ENCODE data around the gene LSM12.
A peak's percentile ranks its signal among the peaks of the same experiment; 100 is the strongest.

The LSM12 gene

DNA sequence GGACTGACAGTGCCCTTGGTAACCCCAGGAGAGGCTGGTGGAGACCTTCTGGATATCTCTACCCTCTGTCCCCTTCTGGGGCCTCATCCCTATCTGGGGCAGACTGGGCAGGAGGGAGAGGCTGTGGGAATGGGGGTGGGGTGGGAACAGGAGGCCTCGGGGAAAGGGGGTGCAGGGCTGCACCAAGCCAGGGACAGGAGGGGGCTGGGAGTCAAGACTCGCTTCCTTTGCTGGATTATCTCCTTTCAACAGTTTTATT lies 28.8 kb upstream of the LSM12 start:
- no peak for DNase-seq

DNA sequence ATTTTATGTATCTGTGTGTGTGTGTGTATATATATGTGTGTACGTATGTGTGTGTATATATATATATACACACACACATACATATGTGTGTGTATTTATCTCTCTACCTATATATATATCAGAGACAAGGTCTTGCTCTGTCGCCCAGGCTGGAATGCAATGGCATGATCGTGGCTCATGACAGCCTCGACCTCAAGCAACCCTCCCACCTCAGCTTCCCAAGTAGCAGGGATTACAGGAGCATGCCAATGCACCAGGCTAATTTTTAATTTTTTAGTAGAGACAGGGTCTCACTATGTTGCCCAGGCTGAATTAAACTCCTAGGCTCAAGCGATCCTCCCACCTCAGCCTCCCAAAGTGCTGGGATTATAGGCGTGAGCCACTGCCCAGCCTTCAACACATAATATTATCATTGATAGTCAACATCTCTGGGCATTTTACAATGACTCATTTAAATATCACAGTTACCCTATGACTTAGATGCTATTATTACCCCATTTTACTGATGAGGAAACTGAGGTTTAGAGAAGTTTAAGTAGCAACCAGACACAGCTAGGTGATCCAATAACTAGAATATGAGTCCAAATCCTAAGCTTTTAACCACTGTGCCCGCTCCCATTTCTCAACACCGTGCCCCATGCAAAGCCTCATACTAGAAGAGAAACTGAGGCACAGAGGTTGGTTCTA lies 28.4 kb upstream of the LSM12 start:
- no peak for DNase-seq

DNA sequence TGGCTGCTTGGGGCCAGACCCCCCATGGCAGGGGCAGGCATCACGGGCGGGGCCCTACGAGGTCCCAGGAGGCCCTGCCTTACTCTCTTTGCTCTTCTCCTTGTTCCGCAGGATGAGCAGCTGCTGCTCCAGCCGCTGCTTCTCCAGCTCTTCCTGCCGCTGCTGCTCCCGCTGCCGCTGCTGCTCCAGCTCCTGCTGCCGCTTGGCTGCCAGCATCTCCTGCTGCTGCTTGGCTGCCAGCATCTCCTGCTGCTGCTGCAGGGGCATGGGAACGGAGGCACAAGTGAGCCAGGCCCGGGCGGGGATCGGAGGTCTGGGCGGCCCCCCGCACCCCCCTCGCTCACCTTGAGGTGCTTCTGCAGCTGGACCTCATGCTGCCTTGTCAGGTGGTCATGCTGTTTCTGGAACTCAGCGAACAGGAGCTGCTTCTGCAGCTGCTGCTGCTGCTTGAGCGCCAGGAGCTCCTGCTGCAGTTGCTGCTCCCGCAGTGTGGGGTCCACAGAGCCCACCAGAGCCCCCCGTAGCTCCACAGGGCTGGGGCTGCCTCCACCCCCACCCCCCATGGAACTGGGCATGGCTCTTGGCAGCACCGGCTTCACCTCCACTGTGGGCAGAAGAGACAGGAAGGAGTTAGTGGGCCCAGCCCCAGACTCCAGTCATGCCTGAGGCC lies 26.9 kb upstream of the LSM12 start:
- DNase-seq: no peak

- DNase-seq: no peak
Observed at GRCh38 chr17:44092051-44092450, 25.6 kb upstream of the LSM12 start.

DNA sequence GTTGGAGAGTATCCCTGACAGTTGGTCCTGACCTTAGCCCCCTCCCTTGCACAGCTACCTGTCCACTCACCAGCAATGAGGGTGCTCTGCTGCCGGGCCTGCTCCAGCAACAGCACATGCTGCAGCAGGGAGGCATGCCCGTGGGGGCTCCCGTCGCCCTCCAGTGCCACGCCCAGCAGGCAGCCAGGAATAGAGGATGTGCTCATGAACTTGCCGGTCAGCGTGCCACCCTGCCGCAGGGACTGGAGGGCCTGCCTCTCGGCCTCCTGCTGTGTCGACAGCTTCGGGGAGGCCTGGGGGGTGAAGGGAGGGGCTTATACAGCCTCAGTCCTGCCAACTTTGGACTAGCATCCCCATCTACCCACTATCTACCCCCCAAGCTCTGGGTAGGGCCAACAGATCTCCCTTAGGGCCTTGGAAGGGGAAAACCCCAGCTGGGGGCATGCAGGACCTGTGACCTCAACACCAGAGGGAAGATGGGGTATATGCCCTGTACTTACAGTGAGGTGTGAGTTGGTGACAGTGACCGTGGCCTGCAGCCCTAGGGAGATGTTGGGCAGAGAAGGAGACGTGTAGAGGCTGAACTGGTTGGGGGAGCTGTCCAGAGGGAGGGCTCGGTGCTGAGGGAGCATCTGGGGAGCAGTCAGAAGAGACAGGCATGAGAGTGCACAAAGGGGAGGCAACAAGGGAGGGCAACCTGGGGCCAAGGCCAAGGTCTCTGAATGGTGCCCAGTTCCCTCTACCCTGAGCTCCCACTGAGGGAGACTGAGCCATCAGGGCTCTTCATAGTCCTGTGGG lies 24.9 kb upstream of the LSM12 start:
- no peak for DNase-seq

DNA sequence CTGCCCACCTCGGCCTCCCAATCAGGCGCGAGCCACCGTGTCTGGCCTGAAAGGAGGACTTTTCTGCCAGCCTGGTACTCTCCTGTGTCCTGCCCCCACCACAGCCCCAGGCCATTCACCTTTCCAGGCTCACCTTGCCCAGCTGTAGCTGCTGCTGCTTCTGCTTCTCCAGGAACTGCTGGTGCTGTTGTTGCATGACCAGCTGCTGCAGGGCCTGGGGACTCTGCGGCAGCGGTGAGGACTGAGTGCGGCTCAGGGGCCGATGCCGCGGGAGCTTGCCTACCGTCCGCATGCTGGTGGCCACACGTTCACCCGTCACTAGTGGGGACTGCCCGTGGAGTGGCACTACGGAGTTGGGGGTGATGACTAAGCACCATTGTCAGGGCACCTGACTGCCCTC lies 21.8 kb upstream of the LSM12 start:
- no peak for DNase-seq

DNA sequence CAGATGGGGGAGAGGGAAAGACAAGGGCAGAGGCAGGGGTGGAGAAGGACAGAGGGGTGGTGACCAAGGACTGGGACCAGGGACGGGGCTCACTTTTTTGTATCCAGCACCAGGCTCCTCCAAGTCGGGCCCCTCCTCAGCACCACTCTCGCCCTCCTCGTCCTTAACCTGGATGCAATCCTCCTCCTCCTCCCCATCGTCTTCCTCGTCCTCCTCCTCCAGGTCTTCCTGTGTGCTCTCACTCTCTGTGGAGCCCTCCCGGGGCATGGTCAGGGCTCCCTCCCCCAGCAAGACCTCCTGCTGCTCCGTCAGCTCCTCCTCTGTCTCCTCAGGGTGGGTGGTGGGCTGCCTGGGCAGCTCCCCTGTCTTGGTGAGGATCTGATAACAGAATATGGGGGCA lies 20.8 kb upstream of the LSM12 start:
- no peak for DNase-seq

- DNase-seq: peak; percentile 56 to 67
Observed at GRCh38 chr17:44086364-44087311, 20.2 kb upstream of the LSM12 start.

DNA sequence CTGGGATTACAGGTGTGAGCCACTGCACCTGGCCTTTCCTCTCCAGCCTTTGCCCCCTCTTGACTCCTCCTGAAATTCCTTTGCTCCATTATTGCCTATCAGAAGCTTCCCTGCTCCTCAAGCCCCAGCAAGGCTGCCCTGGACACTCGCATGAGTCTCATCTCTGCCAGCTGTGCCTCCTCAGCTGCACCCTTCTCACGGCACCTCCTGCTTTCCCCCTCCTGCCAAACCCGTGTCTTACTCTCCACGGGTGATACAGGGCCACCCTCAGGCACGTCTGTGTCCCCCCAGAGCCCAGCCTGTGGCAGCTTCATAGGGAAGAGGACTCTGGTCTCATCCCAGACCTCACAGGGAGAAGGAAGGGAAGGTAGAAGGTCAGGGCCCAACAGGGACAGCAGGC lies 19.4 kb upstream of the LSM12 start:
- DNase-seq: no peak

GRCh38 chr17:44084921-44085320 lies 18.4 kb upstream of the LSM12 start:
- DNase-seq: no peak

GRCh38 chr17:44084131-44084538 lies 17.7 kb upstream of the LSM12 start:
- DNase-seq: peak; percentile 55 to 62

DNA sequence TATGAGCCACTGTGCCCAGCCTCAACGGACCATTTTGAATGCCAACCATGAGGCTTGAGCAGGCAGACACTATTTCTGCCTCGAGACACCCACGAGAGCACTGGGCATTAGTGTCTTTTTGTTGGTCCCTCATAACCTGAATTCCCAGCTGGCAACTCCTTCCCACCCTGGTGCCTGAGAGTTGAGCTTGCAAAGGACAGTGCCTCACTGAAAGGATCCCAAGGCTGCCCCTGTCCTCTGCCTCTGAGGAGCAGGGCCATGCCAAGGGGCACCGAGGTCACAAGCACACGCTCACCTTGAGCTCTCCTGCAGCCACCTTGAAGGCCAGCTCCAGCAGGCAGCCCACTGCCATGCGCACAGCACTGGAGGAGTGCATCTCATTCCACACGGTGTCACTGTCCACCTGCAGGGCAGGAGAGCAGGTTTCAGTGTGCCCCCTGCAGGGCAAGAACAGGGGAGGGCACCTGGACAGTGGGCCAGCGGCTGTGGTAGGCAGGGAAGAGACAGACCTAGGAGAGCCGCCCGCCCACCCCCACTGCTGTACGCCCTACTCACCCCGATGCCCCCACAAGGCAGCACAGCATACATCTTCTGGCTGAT lies 16.9 kb upstream of the LSM12 start:
- no peak for DNase-seq

DNA sequence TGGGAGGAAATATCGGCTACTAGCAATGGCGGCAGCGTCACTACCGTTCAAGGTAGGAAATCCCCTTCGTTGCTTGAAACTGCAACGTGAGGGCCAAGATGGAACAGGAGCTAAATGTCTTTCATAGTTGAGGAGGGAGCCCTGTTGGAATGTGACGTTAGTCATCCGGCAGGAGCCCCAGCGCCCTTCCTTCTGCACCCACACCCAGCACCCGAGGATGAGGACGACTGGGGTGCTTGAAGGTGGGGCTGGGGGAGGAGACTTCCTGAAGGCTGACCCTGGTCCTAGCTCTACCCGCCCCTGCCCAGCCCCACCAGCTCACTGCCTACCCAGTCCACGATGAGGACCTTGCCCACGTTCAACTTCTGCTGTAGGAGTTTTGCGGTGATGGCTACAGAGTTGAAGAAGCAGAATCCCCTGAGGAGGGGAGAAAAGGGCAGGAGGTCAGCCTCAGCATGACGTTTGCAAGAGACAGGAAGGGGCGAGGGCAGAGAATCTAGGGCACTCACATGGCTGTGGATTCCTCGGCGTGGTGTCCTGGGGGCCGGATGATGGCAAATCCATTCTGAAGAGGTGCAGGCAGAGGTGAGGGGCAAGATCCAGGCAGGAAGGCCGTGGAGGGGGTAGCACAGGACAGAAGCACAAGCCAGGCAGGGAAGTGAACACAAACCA lies 15.9 kb upstream of the LSM12 start:
- no peak for DNase-seq

DNA sequence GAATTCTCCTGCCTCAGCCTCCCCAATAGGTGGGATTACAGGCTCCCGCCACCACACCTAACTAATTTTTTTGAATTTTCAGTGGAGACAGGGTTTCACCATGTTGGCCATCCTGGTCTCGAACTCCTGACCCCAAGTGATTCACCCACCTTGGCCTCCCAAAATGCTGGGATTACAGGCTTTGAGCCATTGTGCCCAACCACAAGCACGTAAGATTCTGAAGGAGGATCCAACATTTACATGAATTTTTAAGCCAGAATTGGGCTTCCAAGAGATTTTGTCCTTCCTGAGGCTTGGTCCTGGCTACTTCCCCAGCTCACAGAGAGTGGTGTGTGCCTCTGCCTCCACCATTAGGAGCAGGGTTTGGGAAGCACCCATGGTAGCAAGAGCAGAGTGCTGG lies 15.2 kb upstream of the LSM12 start:
- DNase-seq: no peak

DNA sequence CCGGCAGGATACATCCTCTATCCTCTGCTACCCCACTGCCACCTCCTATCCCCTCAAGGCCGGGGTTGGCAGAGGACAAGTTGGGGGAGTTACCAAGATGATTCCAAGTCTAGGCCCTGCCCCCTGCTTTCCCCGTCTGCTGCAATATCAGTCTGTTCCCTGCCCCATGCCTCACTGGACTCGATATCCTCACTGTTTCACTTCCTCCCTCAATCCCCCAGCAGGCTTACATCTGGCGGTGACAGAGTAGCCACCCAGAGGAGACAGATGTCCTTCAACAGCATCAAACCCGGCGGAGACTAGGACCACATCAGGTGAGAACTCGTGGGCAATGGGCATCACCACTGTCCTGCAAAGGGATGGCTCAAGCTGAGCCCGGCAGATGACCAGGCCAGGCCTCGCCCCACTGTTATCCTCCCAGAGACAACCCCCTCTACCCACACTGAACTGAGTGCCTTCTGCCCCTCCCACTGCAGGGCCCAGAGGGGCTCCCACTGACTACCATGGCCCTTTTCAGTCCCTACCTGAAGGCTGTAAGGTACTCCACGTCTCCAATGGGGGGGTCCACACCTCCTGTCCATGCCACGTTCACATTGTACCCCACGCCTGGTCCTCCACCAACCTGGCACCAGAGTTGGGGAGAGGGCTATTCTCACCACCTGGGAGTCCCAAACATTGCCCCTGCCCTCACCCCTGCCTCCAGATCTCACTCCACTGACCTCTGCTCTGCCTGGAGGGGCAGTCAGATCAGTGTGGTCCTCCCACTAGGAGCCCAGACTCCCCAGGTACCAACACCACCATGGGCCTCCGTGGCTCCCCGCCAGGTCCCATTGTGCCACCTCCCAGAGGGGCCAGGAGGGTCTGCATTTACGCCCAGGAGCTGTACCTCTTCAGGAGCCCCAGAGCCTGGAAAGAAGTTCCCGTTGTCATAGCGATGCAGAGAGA lies 13.7 kb upstream of the LSM12 start:
- DNase-seq: no peak

GRCh38 chr17:44078412-44078811 lies 11.9 kb upstream of the LSM12 start:
- DNase-seq: no peak

- DNase-seq: no peak
Observed at GRCh38 chr17:44077595-44077909, 11.1 kb upstream of the LSM12 start.

GRCh38 chr17:44076716-44077594 lies 10.5 kb upstream of the LSM12 start:
- no peak for DNase-seq

DNA sequence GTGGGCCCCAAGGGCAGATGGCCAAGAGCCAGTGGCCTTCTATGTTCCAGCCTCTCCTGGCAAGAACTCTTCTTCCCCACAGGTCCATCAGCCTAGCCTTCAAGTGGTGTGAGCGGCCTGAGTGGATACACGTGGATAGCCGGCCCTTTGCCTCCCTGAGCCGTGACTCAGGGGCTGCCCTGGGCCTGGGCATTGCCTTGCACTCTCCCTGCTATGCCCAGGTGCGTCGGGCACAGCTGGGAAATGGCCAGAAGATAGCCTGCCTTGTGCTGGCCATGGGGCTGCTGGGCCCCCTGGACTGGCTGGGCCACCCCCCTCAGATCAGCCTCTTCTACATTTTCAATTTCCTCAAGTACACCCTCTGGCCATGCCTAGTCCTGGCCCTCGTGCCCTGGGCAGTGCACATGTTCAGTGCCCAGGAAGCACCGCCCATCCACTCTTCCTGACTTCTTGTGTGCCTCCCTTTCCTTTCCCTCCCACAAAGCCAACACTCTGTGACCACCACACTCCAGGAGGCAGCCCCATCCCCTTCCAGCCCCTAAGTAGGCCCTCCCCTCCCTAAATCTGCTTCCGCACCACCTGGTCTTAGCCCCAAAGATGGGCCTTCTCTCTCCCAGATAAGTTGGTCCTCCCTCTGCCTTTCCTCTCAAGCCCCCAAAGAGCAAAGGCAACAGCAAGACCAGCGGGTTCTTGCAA lies 9.3 kb upstream of the LSM12 start:
- no peak for DNase-seq

GRCh38 chr17:44074911-44075285 lies 8.4 kb upstream of the LSM12 start:
- DNase-seq: no peak
